IPS-NIHi7 (cell line): ENCODE results near the gene DCLRE1B.

Experiments
- DNase-seq: peaks from one replicate; pipeline ENCODE4 v3.0.0; 2012; ENCODE audit warnings: mixed read lengths; ENCODE audit errors: extremely low spot score

Gene DCLRE1B

GRCh38 chr1:113928187-113928930, 23.2 kb downstream of the DCLRE1B start:
- DNase-seq: no peak

- peak; percentile 96 for DNase-seq
Observed at GRCh38 chr1:113928941-113929749, 24.0 kb downstream of the DCLRE1B start, which contains the start of gene HIPK1. Gene HIPK1 (plus strand): TSS chr1:113929324.

DNA sequence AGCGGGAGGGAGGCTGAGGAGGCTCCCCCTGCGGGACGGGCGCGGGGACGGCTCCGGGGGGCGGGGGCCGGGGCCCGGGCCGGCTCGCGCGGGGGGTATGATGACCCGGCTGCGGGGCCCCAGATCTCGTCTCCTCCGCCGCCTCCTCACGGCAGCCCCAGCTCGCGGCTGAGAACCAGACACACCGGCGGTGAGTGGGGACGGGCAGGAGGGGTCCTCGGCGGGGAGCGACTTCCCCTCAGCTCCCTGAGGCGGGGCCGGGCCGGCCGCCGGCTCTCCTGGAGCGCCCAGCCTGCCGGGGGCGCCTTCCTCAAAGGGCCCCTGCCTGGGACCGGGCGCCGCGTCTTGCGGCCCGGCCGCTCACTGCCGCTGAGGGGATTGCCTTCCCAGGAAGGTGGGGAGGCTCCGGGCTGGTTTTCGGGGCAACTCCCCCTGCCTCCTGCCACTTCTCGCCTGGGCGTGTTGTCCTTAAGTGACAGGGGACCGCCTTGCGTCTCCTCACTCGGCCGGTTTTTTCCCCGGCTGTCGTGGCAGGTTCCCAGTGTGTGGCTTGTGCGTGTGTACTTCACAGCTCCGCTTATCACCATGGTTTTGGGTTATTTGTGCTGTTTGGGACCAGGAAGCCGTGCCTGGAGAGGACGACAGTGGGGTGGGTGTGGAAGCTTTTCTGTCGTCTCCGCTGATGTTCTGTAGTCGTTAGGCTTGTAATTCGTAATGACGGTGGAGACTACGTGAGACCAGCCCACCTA, 24.8 kb downstream of the DCLRE1B start:
- DNase-seq: peak; percentile 61

DNA sequence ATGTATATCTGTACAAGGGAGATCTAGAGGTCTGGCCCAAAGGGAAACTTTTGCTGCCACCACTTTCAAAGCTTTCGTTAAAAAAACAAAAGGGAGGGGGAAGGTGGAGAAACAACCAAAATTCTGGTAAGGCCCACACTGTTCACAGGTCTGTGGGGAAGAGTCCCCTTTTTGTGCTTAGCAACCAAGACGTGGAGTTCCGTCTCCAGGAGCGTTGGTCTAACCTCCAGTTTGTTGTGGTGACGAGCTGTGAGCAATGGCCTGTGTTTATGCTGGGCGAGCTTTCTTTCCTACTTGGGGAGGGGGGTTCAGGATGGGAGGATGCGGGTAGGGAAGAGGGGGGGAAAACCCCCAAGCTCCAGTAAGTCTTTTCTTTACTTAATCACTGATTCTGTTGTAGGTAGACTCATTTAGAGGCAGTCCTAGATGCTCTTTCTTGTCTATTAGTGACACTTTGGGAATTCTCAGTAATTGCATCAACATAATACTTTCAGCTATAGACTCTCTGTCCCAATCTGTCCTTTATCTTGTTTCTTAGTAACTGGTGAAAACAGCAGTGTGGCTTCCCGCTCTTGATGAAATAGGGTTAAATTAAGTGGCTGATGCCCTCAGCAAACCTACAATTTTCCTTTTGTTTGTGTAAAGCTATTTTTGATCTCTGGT, 25.5 kb downstream of the DCLRE1B start:
- DNase-seq: peak; percentile 41

- DNase-seq: no peak
Observed at GRCh38 chr1:113931451-113931851, 26.3 kb downstream of the DCLRE1B start.

DNA sequence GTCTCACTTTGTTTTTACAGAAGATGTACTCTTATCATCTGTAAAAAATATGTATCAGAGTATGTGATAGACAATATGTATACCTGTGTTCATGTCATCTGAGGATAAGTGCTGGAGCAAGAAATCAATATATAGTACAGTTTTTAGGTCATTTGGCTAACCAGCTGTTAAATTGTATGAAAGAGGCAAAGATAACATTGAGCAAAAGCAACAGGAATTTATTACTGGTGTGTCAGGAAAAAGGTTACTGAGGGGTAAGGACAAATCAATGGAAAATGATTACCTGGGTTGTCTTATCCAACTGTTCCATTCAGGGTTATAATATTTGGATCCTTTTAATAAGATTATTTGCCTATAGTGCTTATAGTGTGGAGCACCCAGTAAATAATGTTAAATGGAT, 28.9 kb downstream of the DCLRE1B start:
- DNase-seq: no peak

DNA sequence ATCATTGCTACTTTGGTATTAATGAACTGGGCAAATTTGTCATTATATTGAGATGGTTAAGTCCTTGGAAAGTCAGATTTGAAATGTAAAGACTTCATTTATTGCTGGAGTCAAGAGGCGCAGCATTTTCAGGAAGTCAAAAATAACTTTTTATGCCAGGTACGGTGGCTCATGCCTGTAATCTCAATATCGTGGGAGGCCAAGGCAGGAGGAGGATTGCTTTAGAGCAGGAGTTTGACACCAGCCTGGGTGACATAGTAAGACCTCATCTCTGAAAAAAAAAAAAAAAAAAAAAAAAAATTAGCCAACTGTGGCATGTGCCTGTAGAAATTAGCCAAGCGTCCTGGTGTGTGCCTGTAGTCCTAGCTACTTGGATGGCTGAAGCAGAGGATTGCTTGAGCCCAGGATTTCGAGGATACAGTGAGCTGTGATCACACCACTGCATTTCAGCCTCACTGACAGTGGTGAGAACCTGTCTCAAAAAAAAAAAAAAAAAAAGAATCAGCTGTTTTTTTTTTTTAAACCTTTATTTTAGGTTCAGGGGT, 29.5 kb downstream of the DCLRE1B start:
- DNase-seq: no peak

- DNase-seq: no peak
Observed at GRCh38 chr1:113935176-113935575, 30.1 kb downstream of the DCLRE1B start.

- no peak for DNase-seq
Observed at GRCh38 chr1:113935970-113936369, 30.8 kb downstream of the DCLRE1B start.

DNA sequence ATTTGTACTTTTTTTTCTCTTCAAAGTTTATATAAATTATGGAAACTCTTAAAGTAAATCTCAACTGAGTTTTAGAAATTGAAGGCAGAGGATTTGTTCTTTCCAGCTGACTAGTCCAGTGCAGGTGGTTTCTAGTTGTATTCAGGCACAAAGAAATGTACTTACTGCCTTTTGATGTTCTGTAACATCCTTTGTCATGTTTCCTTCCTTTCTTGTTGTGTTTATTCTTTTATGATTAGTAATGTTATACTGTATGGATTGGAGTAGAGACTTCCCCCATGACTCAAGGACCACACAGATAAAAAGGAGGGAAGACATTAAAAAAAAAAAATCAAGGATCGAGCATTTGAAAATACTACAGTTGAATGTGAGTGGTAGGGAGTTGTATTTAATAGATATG, 32.0 kb downstream of the DCLRE1B start:
- no peak for DNase-seq

GRCh38 chr1:113938192-113938591, 33.1 kb downstream of the DCLRE1B start:
- no peak for DNase-seq

DNA sequence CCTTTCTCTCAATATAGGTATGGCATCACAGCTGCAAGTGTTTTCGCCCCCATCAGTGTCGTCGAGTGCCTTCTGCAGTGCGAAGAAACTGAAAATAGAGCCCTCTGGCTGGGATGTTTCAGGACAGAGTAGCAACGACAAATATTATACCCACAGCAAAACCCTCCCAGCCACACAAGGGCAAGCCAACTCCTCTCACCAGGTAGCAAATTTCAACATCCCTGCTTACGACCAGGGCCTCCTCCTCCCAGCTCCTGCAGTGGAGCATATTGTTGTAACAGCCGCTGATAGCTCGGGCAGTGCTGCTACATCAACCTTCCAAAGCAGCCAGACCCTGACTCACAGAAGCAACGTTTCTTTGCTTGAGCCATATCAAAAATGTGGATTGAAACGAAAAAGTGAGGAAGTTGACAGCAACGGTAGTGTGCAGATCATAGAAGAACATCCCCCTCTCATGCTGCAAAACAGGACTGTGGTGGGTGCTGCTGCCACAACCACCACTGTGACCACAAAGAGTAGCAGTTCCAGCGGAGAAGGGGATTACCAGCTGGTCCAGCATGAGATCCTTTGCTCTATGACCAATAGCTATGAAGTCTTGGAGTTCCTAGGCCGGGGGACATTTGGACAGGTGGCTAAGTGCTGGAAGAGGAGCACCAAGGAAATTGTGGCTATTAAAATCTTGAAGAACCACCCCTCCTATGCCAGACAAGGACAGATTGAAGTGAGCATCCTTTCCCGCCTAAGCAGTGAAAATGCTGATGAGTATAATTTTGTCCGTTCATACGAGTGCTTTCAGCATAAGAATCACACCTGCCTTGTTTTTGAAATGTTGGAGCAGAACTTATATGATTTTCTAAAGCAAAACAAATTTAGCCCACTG, 35.5 kb downstream of the DCLRE1B start:
- DNase-seq: no peak

- no peak for DNase-seq
Observed at GRCh38 chr1:113941245-113941559, 36.1 kb downstream of the DCLRE1B start.

- no peak for DNase-seq
Observed at GRCh38 chr1:113942527-113942926, 37.4 kb downstream of the DCLRE1B start.

- DNase-seq: no peak
Observed at GRCh38 chr1:113943028-113943811, 38.1 kb downstream of the DCLRE1B start.

DNA sequence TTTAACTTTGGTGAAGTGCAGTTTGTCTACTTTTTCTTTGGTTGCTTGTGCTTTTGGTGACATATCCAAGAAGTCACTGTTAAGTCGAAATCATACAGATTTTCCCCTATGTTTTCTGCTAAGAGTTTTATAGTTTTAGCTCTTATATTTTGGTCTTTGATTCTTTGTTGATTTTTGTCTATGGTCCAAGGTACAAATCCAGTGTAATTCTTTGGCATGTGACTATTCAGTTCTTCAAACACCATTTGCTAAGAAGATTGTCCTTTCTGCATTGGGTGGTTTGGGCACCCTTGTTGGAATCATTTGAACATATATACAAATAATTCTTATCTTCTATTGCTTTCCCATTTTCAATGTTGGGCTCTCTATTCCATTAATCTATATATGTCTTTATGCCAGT, 40.2 kb downstream of the DCLRE1B start:
- DNase-seq: no peak

DNA sequence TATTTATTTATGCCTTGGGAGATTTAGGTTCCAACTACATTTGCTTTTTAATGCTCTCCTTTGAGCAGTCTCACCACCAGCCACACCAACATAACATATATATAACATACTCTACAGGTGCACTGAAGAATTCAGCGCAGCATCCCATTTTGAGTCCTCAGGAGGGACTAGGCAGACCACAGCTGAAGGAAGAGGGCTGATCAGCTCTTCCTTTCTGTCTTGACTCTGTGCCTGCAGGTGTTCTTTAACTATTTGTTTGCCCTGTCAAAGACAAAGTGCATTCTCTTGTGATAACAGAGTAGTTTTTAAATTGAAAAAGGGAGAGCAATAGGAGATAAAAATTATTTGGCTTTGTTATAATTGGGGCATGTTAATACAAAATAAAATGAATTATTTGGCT, 41.0 kb downstream of the DCLRE1B start:
- no peak for DNase-seq

DNA sequence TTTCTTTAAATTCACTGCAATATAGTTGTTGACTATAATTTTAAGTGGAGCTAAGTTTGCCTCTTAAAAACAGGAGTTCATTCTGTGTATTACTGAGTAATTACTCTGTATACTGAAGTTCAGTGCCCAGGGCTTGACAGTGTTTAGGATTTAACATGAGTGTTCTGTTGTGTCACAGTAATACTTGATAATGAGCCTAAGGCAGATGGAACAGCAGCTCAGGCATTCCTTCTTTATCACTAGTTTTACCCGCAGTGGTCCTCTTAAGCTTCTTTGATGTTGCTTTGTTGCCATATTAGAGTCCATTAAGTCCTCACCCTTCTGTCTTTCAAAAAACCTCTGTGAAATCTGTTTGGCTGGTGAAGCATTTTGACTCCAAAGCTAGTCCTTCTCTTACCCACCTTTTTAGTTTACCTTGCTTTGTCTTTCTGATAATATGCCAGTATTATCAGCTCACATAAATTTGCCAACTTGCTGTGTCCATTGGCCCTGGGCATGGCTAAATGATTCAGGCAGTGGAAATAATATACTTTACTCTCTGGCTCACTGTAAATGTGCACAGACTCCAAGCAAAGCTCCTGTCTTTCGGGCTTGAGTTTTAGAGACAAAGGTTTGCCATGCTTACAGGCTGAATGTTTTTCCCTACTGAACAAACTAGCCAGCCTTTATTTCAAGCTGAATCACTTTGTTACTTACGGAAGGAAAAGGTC, 41.7 kb downstream of the DCLRE1B start:
- DNase-seq: no peak

- no peak for DNase-seq
Observed at GRCh38 chr1:113947388-113948107, 42.4 kb downstream of the DCLRE1B start.
